HG03432 (cell line): ENCODE data around the gene SYT4.

Experiments used
- ATAC-seq: cut with Tn5 transposase; IDR thresholded peaks from one replicate; pipeline ENCODE4 v1.9.1; 2021; ENCODE audit warnings: mild to moderate bottlenecking, moderate library complexity; ENCODE audit not compliant: unreplicated experiment

Gene SYT4

GRCh38 chr18:43222501-43222900 is 54.8 kb downstream of the SYT4 start:
- no peak for ATAC-seq

GRCh38 chr18:43220691-43221090 is 56.6 kb downstream of the SYT4 start:
- ATAC-seq = no peak
